HepG2 (cell line): ENCODE data around the gene TLR9. TPM values are rescaled to one million over a fixed set of nuclear protein-coding genes. Genes with fewer than 3 reads are reported as not detected.

Experiments
- ATAC-seq: fragments of 200-7000 bp; cut with Tn5 transposase; 3 replicates; pipeline ENCODE4 v1.9.1; 2020; ENCODE audit warnings: mild to moderate bottlenecking, moderate library complexity
- BruUV-seq: library from RNA; stranded (reverse); fragments of 400-500 nt; replicated peaks from 2 replicates; lab custom pipeline; 2021; lab: Mats Ljungman, UMichigan
- CTCF ChIA-PET: fragments of 300-600 bp; formaldehyde crosslinking; extraction: SDS; loops from one replicate; lab custom pipeline; 2021; ENCODE audit warnings: low total read pairs, inconsistent platforms, low intra/inter-chr PET ratio; lab: Yijun Ruan, JAX
- POLR2A ChIA-PET: fragments of 350-600 bp; sonication (Branson Sonifier 250); formaldehyde crosslinking; loops from one replicate; lab custom pipeline; 2020; ENCODE audit warnings: antibody characterized with exemption, inconsistent platforms; lab: Yijun Ruan, JAX
- DNase-seq: peaks from one replicate; pipeline ENCODE4 v3.0.0-alpha.2; 2015; ENCODE audit warnings: low spot score
- FAIRE-seq: peaks from 3 replicates; lab custom pipeline; 2011; peaks lifted over from hg19 to GRCh38; lab: Jason Lieb, UNC
- H2AFZ ChIP-seq: one replicate; pipeline ENCODE4 v1.6.1; 2011; ENCODE audit warnings: low read length, inconsistent platforms
- H3K27ac ChIP-seq: fragments of 300-600 bp; 3 replicates; pipeline ENCODE4 v1.8.0; 2011; ENCODE audit warnings: mixed run types, mild to moderate bottlenecking, mixed read lengths, low read length, inconsistent platforms; ENCODE audit not compliant: insufficient read depth; ENCODE audit errors: extremely low read length
- H3K27me3 ChIP-seq, 2 experiments: fragments of 200-600 bp in 1 of 2; 2 replicates in 1 of 2; 3 replicates in 1 of 2; pipeline versions ENCODE4 v1.6.0 to v1.8.0; 2011; ENCODE audit warnings: low read length in 2 of 2, mild to moderate bottlenecking in 2 of 2, moderate library complexity in 2 of 2, inconsistent platforms in 1 of 2; ENCODE audit not compliant: insufficient read depth in 2 of 2, control insufficient read depth in 1 of 2
- H3K36me3 ChIP-seq, 2 experiments: fragments of 200-600 bp in 1 of 2; replicated peaks in 1 of 2; 2 replicates in 1 of 2; 3 replicates in 1 of 2; pipeline versions ENCODE4 v1.5.1 to v1.8.0; 2011; ENCODE audit warnings: low read length in 2 of 2, inconsistent platforms in 1 of 2; ENCODE audit not compliant: insufficient read depth in 2 of 2, control insufficient read depth in 1 of 2
- H3K4me1 ChIP-seq: 2 replicates; pipeline ENCODE4 v1.5.1; 2012; ENCODE audit warnings: low read length, inconsistent platforms; ENCODE audit not compliant: insufficient read depth
- H3K4me2 ChIP-seq: 2 replicates; pipeline ENCODE4 v1.6.0; 2011; ENCODE audit warnings: low read depth, low read length, inconsistent platforms
- H3K4me3 ChIP-seq, 3 experiments: fragments of 200-600 bp in 1 of 3; sonication (generic), shearing (Covaris generic) in 1 of 3; replicated peaks in 1 of 3; 2 replicates each; pipeline ENCODE4 v1.5.1; 2011 to 2016; ENCODE audit warnings: low read length in 3 of 3, inconsistent platforms in 2 of 3, low read depth in 2 of 3, mild to moderate bottlenecking in 2 of 3, control low read depth in 1 of 3, mixed read lengths in 1 of 3; ENCODE audit not compliant: insufficient read depth in 1 of 3
- H3K79me2 ChIP-seq: one replicate; pipeline ENCODE4 v1.6.1; 2011; ENCODE audit warnings: low read length, inconsistent platforms; ENCODE audit not compliant: insufficient read depth
- H3K9ac ChIP-seq: 2 replicates; pipeline ENCODE4 v1.6.0; 2011; ENCODE audit warnings: mild to moderate bottlenecking, low read depth, low read length, inconsistent platforms; ENCODE audit not compliant: insufficient read depth
- H3K9me3 ChIP-seq: 2 replicates; pipeline ENCODE4 v1.5.1; 2012; ENCODE audit warnings: mild to moderate bottlenecking, low read length
- H4K20me1 ChIP-seq: 2 replicates; pipeline ENCODE4 v1.6.0; 2011; ENCODE audit warnings: inconsistent platforms, mild to moderate bottlenecking, low read length, moderate library complexity; ENCODE audit not compliant: insufficient read depth
- ATF7 ChIP-seq, 2 experiments: fragments of 450-650 bp in 1 of 2; sonication (generic) in 1 of 2; formaldehyde crosslinking in 1 of 2; IDR thresholded peaks; 2 replicates each; pipeline versions ENCODE4 v1.4.0 to v1.6.1; 2016 to 2020; ENCODE audit warnings: antibody characterized with exemption in 1 of 2, mild to moderate bottlenecking in 1 of 2, missing genetic modification reagents in 1 of 2
- CAMTA2 ChIP-seq: sonication (generic); formaldehyde crosslinking; IDR thresholded peaks from 2 replicates; pipeline ENCODE4 v1.4.0; 2020; ENCODE audit warnings: mild to moderate bottlenecking, missing genetic modification reagents, borderline replicate concordance
- DNMT3B ChIP-seq: conservative IDR thresholded peaks from 2 replicates; pipeline ENCODE4 v1.6.1; 2016; ENCODE audit warnings: missing biosample characterization, control low read depth
- EEA1 ChIP-seq: sonication (generic); formaldehyde crosslinking; IDR thresholded peaks from 2 replicates; pipeline ENCODE4 v1.5.1; 2020; ENCODE audit warnings: mild to moderate bottlenecking, missing genetic modification reagents, borderline replicate concordance
- KDM3A ChIP-seq: IDR thresholded peaks from 2 replicates; pipeline ENCODE4 v1.6.1; 2018; ENCODE audit warnings: low read depth, missing compliant biosample characterization
- KLF16 ChIP-seq, 2 experiments: sonication (generic) in 1 of 2; formaldehyde crosslinking in 1 of 2; IDR thresholded peaks; 2 replicates each; pipeline versions ENCODE4 v1.6.1 to v1.8.0; 2016 to 2023; ENCODE audit warnings: missing genetic modification reagents in 2 of 2, missing compliant biosample characterization in 1 of 2
- SNAPC2 ChIP-seq: sonication (generic); formaldehyde crosslinking; IDR thresholded peaks from 2 replicates; pipeline ENCODE4 v1.8.1; 2022; ENCODE audit warnings: mild to moderate bottlenecking, missing genetic modification reagents
- SPEN ChIP-seq: sonication (generic); formaldehyde crosslinking; IDR thresholded peaks from 2 replicates; pipeline ENCODE4 v1.5.1; 2020; ENCODE audit warnings: low read depth, mild to moderate bottlenecking, missing genetic modification reagents
- SRY ChIP-seq: sonication (generic); formaldehyde crosslinking; IDR thresholded peaks from 2 replicates; pipeline ENCODE4 v1.8.0; 2022; ENCODE audit warnings: mild to moderate bottlenecking, missing genetic modification reagents
- YEATS2 ChIP-seq: sonication (generic); formaldehyde crosslinking; IDR thresholded peaks from 2 replicates; pipeline ENCODE4 v1.4.0; 2020; ENCODE audit warnings: missing genetic modification reagents, borderline replicate concordance
- ZNF253 ChIP-seq: sonication (generic); formaldehyde crosslinking; IDR thresholded peaks from 2 replicates; pipeline ENCODE4 v1.8.0; 2022; ENCODE audit warnings: mild to moderate bottlenecking, missing genetic modification reagents, borderline replicate concordance
- ZNF343 ChIP-seq: sonication (generic); formaldehyde crosslinking; IDR thresholded peaks from 2 replicates; pipeline ENCODE4 v1.4.0; 2020; ENCODE audit warnings: mild to moderate bottlenecking, missing genetic modification reagents
- WGBS: methylation state at CpG from one replicate; pipeline ENCODE4 v1.1.6; 2017; ENCODE audit warnings: low lambda C conversion rate; 5-methylcytosine and 5-hydroxymethylcytosine counted together
- in situ Hi-C: cut with HindIII; loops from 2 replicates; pipeline ENCODE4 v1.10.0; 2017; ENCODE audit warnings: low pct_unique_long_range_greater_than_20kb; ENCODE audit not compliant: extremely low pct_ligation_motif_present
- intact Hi-C: fragments of 100-400 bp; cut with micrococcal nuclease; formaldehyde crosslinking; loops from one replicate; pipeline ENCODE4 v1.10.0; 2022; ENCODE audit not compliant: unreplicated experiment
- polyA plus RNA-seq, 8 experiments: library from polyadenylated mRNA; depleted of rRNA in 3 of 8; stranded (reverse) in 7 of 8; unstranded in 1 of 8; fragments of >200 nt; fragmentation: Illumina TruSeq in 4 of 8; extraction: Trizol in 4 of 8; gene quantifications; 2 replicates each; pipeline versions ENCODE4 v1.2.1 to v1.2.3, GENCODE V29; 2011 to 2016; ENCODE audit warnings: low read depth in 4 of 8, missing spikeins in 1 of 8, mixed read lengths in 1 of 8; ENCODE audit not compliant: insufficient read depth in 1 of 8
- total RNA-seq, 5 experiments: library from RNA; depleted of rRNA; stranded (reverse); fragments of >200 nt; fragmentation: Illumina TruSeq; extraction: Trizol; gene quantifications; 2 replicates each; pipeline ENCODE4 v1.2.3, GENCODE V29; 2016; ENCODE audit warnings: low read depth in 1 of 5

TLR9 gene
- total and polyA plus RNA-seq, 2 of the 13 experiments (the other 11 are each of a cell fraction or from before 2014, with no cell fraction given), result not detected

- TF ChIP-seq YEATS2 (CRISPR knock-in tag) (0 out of 2 replicates have a peak, but pooled peaks have one; percentile 0), SNAPC2 (CRISPR knock-in tag) (0 out of 2 replicates have a peak, but pooled peaks have one; percentile 6), KDM3A (0 out of 2 replicates have a peak, but pooled peaks have one; percentile 17)
Measured at GRCh38 chr3:52237657-52238172, 12.3 kb upstream of the TLR9 start (continued).

GRCh38 chr3:52237006-52237656 is 11.7 kb upstream of the TLR9 start:
- in situ Hi-C loops, result no loop called here
- Histone ChIP-seq H3K27ac (peak overlapping the region; percentile 68), H4K20me1 (peaks cover 16% of the 10 kb centered on the region; the same call in 1 of the 2 replicates), H3K4me1 (peaks cover 47% of the 10 kb centered on the region), H2AFZ (no peak overlapping the region), H3K36me3 (peaks cover 4 to 16% of the 10 kb centered on the region in 2 experiments), H3K79me2 (peaks cover 29% of the 10 kb centered on the region), H3K4me2 (peak overlapping the region; percentile 80), H3K27me3 (no peaks in the 10 kb centered on the region; a peak in 1 of 5 replicates), H3K9ac (peak overlapping the region; percentile 89), H3K4me3 (peak overlapping the region; percentile 79 to 100 (median 98)), H3K9me3 (no peaks in the 10 kb centered on the region)
- DNase-seq, result no peak
- ChIA-PET CTCF (no interaction called here), POLR2A (interaction anchor here (0.8 to 5.9 kb wide), 19 partner anchors 9 to 299 kb away, joined by 3 to 126 read pairs (median 7); partner anchors contain the start of genes ACY1, GLYCTK, POC1A and PPM1M)
- BruUV-seq, result no TSS peak
- 0 out of 2 replicates have a peak, but pooled peaks have one; percentile 36 for TF ChIP-seq CAMTA2 (CRISPR knock-in tag)
- 0 out of 2 replicates have a peak, but pooled peaks have one; percentile 25 for TF ChIP-seq SPEN
- 0 out of 2 replicates have a peak, but pooled peaks have one; percentile 33 for TF ChIP-seq ZNF253
- TF ChIP-seq SRY (CRISPR knock-in tag), result no peak
- TF ChIP-seq ATF7 (IDR thresholded peaks at IDR 0.05), result no peak
- 0 out of 2 replicates have a peak, but pooled peaks have one; percentile 17 for TF ChIP-seq ATF7 (CRISPR knock-in tag; IDR thresholded peaks at IDR 0.05)
- TF ChIP-seq KLF16 (CRISPR knock-in tag; IDR thresholded peaks at IDR 0.05), result no peak
- TF ChIP-seq EEA1 (CRISPR knock-in tag), result 0 out of 2 replicates have a peak, but pooled peaks have one; percentile 55
- TF ChIP-seq ZNF343 (CRISPR knock-in tag), result 0 out of 2 replicates have a peak, but pooled peaks have one; percentile 7
- no peak for TF ChIP-seq DNMT3B (CRISPR knock-in tag)
- ATAC-seq, result no peak
- 81% methylated on average over 3 of the region's 6 CpGs for WGBS
- no peak for FAIRE-seq
- intact Hi-C loops, result loop anchor here (5.0 kb wide), 1 partner anchor 50 kb away; the partner anchor contains the start of gene GLYCTK
